ENCODE results near the gene IP6K2.

IP6K2 gene

GRCh38 chr3:48662753-48663488 lies 54.1 kb downstream of the IP6K2 start, which contains the start of gene CELSR3:
Gene CELSR3, minus strand, starts transcription at chr3:48662886. Its CDS starts 252 bp downstream, at chr3:48662634.
- peak; percentile 82 for DNase-seq

DNA sequence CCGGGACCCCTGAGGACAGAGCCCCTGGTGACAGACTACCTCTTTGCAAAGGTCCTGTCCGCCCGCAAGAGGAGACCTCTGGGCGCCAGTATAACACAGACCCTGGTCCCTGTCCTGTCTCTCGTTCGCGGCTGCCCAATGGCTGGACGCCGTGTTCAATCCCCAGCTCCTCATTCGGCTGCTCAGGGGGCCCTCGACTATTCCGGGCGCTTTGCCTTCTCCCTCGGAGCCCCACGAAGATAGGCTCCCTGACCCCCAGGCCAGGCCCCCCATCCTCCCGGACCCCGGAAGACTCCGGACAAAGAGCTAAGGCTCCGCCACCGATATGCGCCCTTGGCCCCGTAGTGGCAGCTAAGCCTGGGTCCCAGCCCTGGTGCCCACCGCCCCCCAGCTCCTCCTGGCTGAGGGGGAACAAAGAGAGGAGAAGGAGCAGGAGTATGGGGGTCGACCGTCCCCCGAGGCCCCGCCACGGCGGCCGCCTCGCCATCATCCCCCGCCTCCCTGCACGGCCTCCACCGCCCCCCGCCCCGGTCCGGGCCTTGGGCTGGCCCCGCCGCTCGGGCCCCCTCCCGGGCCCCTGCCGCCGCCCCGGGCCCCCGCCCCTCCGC lies 54.8 kb downstream of the IP6K2 start:
- DNase-seq = no peak

DNA sequence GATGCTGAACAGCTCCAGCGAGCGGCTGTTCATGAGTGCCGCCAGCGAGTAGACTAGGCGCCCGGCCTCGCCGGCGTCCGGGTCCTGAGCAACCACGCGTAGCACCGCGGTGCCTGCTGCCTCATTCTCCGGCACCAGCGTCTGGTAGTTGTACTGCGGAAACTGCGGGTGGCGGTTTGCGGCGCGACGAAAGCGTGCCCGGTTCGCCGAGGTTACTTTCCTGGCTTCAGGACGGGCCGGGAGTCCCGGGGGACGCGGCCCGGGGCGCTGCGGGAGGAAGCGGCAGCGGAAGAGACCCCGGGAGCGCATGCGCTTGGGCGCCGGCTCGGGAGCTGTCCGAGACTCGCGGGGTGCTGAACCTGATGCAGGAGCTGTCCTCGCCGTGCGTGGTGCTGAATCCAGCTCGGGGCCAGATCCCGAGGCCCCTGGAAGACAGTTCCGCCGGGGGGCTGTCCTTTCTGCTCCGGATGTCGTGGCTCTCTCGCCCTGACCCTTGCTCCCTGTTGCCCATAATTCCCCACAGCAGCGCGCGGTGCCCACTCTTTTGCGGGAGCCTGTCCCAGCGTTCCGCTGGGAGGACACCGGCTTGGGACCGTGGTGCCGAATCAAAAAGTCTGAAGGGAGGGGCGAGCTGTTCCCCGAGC lies 55.4 kb downstream of the IP6K2 start:
- DNase-seq = peak; percentile 89

DNA sequence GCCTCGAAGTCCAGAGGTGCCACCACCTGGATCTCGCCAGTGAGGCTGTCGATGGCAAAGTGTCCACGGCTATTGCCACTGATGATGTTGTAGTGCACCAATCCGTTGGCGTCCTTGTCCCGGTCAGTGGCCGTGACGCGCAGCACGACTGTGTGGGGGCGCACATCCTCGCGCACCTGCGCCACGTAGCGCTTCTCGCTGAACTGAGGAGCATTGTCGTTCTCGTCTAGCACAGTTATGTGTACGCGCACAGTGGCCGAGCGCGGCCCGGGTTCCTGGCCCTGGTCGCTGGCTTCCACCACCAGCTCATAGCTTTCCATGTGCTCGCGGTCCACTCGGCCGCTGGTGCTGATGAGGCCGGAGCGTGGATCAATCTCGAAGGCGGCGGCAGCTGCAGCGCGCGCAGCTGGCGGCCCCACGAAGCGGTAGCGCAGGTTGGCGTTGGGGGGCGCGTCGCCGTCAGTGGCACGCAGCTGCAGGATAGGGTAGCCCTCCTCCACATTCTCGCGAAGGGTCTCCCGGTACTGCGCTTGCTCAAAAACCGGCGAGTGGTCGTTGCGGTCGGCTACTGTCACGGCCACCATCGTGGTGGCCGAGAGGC lies 56.1 kb downstream of the IP6K2 start:
- no peak for DNase-seq

GRCh38 chr3:48656841-48657281 lies 60.2 kb downstream of the IP6K2 start:
- peak; percentile 46 for DNase-seq

GRCh38 chr3:48656061-48656840 lies 60.8 kb downstream of the IP6K2 start:
- peak; percentile 89 for DNase-seq

GRCh38 chr3:48655606-48656005 lies 61.4 kb downstream of the IP6K2 start:
- peak; percentile 68 for DNase-seq

GRCh38 chr3:48655063-48655462 lies 62.0 kb downstream of the IP6K2 start:
- DNase-seq = no peak

DNA sequence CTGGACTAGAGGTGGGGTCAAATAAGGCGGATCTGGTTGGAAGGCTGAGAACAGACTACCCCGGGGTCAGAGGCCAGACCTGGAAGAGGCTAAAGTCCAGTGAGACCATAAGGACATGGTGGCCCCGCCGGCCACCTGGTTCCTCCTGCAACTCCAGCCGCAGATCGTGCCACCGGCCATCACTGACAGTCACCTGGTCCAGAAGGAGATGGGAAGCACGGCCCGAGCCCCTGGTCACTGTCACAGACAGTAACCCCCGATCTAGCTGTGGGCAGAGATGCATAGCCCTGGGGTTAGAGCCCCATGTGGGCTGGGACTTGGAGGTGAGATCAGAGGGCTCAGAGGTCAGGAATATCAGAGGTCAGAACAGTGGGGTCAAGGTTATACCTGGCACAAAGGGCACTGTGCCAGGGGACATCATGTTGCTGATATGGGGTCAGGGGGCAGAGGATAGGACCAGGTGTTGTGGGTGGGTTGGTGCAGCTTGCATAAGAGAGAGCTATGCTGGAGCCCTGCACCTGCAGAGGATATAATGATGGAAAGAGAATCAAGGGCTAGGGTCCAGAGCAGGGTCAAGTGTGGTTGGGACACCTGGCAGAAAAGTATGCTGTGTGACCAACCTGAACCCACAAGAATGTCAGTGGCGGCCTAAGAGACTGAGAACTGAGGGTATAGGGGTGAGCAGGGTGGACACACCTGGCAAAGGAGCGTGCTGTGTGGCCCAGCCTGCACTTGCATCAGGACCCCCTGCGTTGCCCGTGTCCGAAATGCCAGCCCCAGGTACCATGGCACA lies 63.9 kb downstream of the IP6K2 start:
- DNase-seq = no peak

DNA sequence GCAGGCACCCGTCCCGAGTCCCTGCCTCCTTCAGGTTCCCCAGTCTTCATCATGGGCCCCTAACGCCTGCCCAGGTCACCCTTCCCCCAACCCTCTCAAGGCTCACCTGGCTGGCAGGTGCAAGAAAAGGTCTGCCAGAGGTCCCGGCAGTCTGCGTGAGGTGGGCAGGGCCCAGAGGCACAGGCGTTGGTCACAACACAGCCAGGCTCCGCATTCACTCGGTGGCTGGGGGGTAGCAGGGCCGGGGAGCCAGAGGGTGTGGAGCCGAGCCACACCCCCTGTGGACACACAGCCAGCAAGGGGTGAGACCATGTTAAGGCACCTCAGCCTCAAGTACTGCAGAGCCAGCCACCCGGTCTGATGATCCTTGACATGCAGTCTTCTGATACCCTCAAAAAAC lies 65.2 kb downstream of the IP6K2 start:
- DNase-seq = no peak

- DNase-seq = no peak
These were observed 66.3 kb downstream of the IP6K2 start for GRCh38 chr3:48650723-48651122.

DNA sequence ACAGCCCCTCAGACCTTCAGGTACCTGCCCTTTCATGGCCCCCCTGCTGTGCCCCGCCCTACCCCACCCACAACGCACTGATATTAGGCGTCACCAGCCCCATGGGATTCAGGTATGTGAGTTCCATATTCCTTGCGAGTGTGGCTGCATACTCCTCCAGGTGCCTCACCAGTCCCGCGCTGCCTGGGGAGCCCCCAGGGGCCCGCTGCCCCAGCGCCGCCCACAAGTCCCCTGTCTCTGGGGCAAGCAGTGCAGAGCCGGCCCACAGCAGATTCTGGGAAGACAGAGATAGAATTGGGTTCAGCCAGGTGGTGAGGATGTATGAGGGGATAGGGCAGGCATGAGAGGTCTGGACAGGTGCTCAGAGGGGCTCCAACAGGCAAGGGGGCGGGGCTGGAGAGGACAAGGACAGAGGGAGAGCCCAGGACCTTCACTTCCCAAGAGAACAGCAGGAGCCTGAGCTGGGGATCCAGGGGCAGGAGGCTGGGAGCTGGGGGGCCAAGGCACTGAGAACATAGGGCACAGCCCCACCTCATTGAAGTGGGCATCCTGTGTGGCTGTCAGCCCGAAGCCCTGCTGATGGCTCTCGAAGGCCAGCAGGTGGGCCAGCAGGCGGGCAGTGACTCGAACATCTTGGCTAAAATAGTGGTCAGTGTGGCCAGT lies 68.7 kb downstream of the IP6K2 start:
- DNase-seq = no peak

DNA sequence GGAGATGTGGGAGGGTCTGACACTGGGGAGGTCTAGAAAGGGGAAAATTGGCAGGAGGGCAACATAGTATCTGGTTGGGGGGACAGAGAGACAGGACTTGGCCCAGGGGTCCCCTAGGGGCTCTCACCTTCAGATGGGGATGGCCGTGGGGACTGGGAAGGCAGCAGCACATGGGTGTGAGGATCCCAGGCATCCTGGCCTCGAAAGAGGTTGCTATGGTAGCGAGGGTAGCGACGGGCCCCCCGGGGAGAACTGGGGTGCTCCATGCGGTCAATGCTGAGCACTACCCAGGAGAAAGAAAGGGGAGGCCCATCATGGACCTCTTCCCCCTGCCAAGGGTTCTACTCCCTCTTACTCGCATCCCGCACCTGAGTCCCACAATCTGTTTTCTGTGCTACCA lies 69.3 kb downstream of the IP6K2 start:
- no peak for DNase-seq

DNA sequence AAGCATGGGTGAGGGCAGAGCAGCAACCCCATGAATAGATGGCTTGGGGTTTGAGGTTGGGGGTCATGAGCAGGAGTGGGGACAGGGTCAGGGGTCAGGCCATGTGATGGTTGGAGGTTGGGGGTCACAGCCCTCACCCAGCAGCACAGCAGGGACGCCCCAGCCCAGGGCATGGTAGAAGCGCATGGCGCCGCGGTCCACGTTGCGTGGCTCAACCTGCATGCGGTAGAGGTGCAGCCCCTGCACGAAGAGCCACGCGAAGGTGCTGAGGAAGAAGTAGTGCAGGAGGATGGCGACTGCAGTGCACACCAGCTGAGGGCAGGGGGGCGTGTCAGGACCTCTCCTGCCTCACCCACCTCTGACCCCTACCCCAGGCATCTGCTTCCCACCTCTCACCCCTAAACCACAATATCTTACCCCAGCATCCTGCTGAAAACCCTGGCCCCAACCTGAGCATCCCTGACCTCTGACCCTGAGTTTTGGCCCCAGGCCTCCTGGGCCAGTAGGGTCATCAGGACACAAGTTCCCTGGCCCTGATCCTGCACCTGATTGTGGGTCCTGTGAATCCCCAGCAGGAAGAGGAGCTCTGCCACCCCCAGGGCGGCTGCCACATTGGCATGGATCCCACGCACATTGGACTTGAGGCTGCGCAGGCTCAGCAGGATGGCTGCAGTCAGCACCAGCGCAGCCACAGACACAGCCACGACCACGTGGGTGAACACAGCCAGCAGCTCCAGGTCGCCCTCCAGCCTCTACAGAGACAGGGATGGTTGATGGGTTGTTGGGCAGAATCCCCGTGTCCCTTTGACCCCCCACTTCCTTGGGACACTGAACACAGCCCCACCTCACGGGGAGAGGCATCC lies 71.9 kb downstream of the IP6K2 start:
- no peak for DNase-seq

GRCh38 chr3:48642605-48643004 lies 74.4 kb downstream of the IP6K2 start:
- no peak for DNase-seq

- no peak for DNase-seq
These were observed 75.6 kb downstream of the IP6K2 start for GRCh38 chr3:48641396-48641795.

DNA sequence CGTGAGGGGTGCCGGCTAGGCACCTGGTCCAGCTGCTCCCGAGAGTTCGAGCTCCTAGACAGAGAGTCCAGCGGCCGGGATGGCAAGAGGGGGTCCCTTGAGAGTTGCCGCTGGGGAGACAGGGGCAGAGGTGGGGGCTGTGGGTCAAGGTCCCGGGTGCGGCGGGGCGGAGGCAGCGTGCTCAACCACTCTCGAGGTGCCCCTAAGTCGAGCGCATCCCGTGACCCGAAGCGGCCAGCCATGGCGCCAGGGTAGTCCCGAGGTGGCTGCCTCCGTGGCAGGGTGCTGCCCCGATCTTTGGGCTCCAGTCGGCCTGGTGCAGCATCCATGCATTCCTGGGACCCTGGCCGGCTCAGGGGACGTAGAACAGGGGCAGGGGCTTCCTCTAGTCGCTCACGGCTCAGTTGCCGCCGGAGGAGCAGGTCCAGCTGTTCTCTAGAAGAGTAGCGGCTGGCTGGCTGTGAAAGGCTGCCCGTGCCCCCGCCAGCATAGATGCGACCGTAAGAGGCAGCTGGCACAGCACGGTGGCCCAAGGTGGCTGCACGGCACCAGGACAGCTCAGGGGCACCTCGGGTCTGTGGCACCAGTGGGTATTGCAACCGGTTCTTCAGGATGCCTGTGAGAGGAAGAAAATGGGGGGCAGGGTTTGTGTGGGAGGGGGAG lies 76.9 kb downstream of the IP6K2 start:
- no peak for DNase-seq

All from stimulated activated CD8-positive, alpha-beta memory T cell treated with anti-CD3 and anti-CD28 coated beads, Interleukin-4, amount 100 ng/mL, for 48 hours (primary cell).